H1 (cell line): ENCODE results near the gene SLC66A2. TPM values are rescaled to one million over a fixed set of nuclear protein-coding genes. Genes with fewer than 3 reads are reported as not detected.

Source experiments
- CEBPB ChIP-seq: IDR thresholded peaks from 2 replicates; pipeline ENCODE4 v1.6.1; 2012; ENCODE audit warnings: low read depth, low read length
- CHD7 ChIP-seq: fragments of 300-600 bp; sonication (generic); IDR thresholded peaks from 2 replicates; pipeline ENCODE4 v1.7.1; 2012; ENCODE audit warnings: low read length, moderate library complexity, mild to moderate bottlenecking, inconsistent platforms; ENCODE audit not compliant: insufficient replicate concordance
- POU5F1 ChIP-seq: IDR thresholded peaks from 2 replicates; pipeline ENCODE4 v1.6.1; 2011; ENCODE audit warnings: low read depth, mild to moderate bottlenecking, low read length, moderate library complexity
- RFX5 ChIP-seq: IDR thresholded peaks from 2 replicates; pipeline ENCODE4 v1.6.1; 2011; ENCODE audit warnings: low read depth, low read length, improper control_type of control experiment, borderline replicate concordance
- SAP30 ChIP-seq: fragments of 300-600 bp; sonication (generic); IDR thresholded peaks from 2 replicates; pipeline ENCODE4 v1.7.1; 2012; ENCODE audit warnings: low read length, moderate library complexity, mild to moderate bottlenecking, inconsistent platforms; ENCODE audit not compliant: insufficient read depth, insufficient replicate concordance
- polyA plus RNA-seq, 7 experiments: library from polyadenylated mRNA; depleted of rRNA in 3 of 7; stranded (reverse) in 5 of 7; unstranded in 2 of 7; fragments of >200 nt in 5 of 7; fragments of 200-250 nt in 2 of 7; gene quantifications; 1 replicate in 5 of 7; 2 replicates in 1 of 7; 4 replicates in 1 of 7; pipeline versions ENCODE4 v1.2.1 to v1.2.3, GENCODE V29; 2011 to 2013; ENCODE audit warnings: missing spikeins in 2 of 7, mixed read lengths in 2 of 7
- total RNA-seq: library from RNA; stranded (reverse); fragmentation: NEBNext Ultra II Directional; extraction: Animal tissue kit (Norgen Biotek cat#: 25700); gene quantifications from 2 replicates; pipeline ENCODE4 v1.2.1, GENCODE V29; 2021

The SLC66A2 gene
- total and polyA plus RNA-seq, 2 of the 8 experiments (the other 6 are each of a cell fraction or from before 2014, with no cell fraction given), result 15.0 to 18.9 TPM

GRCh38 chr18:79947054-79947755, 4.2 kb downstream of the SLC66A2 start (continued):
- no peak for TF ChIP-seq CHD7
- no peak for TF ChIP-seq RFX5
- TF ChIP-seq POU5F1, result no peak
- TF ChIP-seq CEBPB, result no peak
- no peak for TF ChIP-seq SAP30
